ENCODE data around the gene CEACAM16. TPM values are rescaled to one million over a fixed set of nuclear protein-coding genes. Genes with fewer than 3 reads are reported as not detected.

CEACAM16 gene
- total RNA-seq, 1 experiment from 2014 or later: not detected

DNA sequence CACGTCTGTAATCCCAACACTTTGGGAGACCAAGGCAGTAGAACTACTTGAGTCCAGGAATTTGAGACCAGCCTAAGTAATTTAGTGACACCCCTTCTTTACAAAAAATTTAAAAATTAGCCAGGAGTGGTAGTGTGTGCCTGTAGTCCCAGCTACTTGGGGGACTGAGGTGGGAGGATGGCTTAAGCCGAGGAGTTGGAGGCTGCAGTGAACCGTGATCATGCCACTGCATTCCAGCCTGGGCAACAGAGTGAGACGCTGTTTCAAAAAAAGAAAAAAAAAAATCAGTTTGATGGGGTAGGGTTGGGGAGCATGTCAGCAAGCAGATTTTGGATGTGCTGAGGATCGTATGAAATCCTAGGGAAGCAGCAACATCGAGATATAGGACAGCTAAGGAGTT is 23.4 kb upstream of the CEACAM16 start:
- Histone ChIP-seq H3K79me2 (ENCODE audit: low read depth) (no peaks in the 10 kb centered on the region), H3K4me1 (replicated peaks; ENCODE audit: insufficient read depth) (peaks cover 37% of the 10 kb centered on the region), H3K27ac (no peak overlapping the region), H3K36me3 (ENCODE audit: low read depth) (no peaks in the 10 kb centered on the region), H3K27me3 (ENCODE audit: insufficient read depth, low read depth) (no peaks in the 10 kb centered on the region), H3F3A (ENCODE audit: insufficient read depth, low read depth) (peaks cover 51% of the 10 kb centered on the region), H3K9me2 (ENCODE audit: insufficient read depth) (no peaks in the 10 kb centered on the region), H3K4me3 (no peak overlapping the region), H3K4me2 (no peak overlapping the region), H3K9me3 (ENCODE audit: insufficient read depth, low read depth) (no peaks in the 10 kb centered on the region), H2AFZ (no peak overlapping the region), H4K20me1 (ENCODE audit: insufficient read depth) (no peaks in the 10 kb centered on the region)
- DNase-seq: no peak
- POLR2A ChIA-PET (ENCODE audit: unreplicated experiment): no interaction called here
- CTCF ChIA-PET: no interaction called here
- TF ChIP-seq, protein P1, sequence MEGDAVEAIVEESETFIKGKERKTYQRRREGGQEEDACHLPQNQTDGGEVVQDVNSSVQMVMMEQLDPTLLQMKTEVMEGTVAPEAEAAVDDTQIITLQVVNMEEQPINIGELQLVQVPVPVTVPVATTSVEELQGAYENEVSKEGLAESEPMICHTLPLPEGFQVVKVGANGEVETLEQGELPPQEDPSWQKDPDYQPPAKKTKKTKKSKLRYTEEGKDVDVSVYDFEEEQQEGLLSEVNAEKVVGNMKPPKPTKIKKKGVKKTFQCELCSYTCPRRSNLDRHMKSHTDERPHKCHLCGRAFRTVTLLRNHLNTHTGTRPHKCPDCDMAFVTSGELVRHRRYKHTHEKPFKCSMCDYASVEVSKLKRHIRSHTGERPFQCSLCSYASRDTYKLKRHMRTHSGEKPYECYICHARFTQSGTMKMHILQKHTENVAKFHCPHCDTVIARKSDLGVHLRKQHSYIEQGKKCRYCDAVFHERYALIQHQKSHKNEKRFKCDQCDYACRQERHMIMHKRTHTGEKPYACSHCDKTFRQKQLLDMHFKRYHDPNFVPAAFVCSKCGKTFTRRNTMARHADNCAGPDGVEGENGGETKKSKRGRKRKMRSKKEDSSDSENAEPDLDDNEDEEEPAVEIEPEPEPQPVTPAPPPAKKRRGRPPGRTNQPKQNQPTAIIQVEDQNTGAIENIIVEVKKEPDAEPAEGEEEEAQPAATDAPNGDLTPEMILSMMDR (conservative IDR thresholded peaks at IDR 0.05): no peak
- TF ChIP-seq EZH2 (IDR thresholded peaks at IDR 0.05; ENCODE audit: low read depth): no peak
- intact Hi-C loops (cut with micrococcal nuclease; ENCODE audit: unreplicated experiment): no loop called here
- BruUV-seq (replicated peaks): no TSS peak

DNA sequence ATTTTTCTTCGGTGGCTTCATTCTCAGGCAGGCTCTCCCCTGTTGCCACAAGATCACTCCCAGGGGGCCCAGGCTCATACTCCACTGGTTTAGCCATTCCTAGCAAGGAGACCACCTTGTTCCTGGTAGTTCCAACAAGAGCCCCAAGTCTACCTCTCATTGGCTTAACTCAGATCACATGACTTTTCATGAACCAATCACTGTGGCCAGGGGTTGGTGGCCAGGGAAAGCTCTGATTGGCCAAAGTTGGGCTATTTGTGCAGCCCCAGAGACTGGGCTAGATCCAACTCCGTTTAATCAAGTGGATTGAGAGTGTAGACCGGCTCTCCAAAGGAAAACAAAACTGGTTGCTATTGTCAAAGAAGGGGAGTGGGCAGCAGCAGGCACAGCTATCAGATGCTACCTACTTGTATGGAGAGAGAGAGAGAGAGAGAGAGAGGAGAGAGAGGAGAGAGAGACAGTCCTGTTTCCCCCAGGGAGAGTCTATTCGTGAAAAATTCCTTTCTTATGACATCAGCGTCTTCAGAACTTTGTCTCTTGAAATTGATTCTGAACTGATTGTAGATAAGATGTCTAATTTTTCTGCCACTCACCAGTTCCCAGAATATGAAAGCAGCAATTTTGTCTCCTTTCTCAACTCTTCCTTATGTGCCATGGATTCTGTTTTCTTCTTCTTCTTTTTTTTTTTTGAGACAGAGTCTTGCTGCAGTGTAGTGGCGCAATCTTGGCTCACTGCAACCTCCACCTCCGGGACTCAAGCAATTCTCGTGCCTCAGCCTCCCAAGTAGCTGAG is 21.7 kb upstream of the CEACAM16 start:
- BruUV-seq (replicated peaks): TSS peak; percentile 90
- POLR2A ChIA-PET (ENCODE audit: unreplicated experiment): interaction anchor here (0.5 to 0.8 kb wide), 2 partner anchors 649 to 711 kb away, joined by 5 to 6 read pairs; no protein-coding TSS in a partner anchor
- CTCF ChIA-PET: interaction anchor here (0.7 kb wide), 1 partner anchor 11 kb away, joined by 5 read pairs; no protein-coding TSS in a partner anchor

DNA sequence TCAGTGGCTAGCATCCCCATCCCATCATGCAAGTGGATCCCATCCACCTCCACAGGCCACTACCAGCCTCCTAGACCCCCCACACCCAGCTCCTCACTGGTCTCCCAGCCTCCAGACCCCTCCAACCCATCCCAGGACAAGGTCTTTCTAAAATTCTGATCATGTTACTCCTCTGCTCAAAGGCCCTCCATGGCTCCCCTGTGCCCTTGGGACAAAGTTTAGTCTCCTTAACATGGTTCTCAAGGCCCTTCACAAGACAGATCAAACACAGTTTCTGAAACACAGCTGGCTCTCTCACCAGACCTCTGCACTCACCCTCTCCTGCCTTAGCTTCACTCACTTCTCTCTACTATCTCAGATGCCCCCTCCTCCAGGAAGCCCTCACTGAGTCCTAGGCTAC is 18.4 kb upstream of the CEACAM16 start:
- H2AFZ ChIP-seq: no peak overlapping the region
- H3K9me3 ChIP-seq (ENCODE audit: insufficient read depth, low read depth): no peaks in the 10 kb centered on the region
- intact Hi-C loops (cut with micrococcal nuclease; ENCODE audit: unreplicated experiment): no loop called here
- H3K36me3 ChIP-seq (ENCODE audit: low read depth): no peaks in the 10 kb centered on the region
- no peaks in the 10 kb centered on the region for H3K9me2 ChIP-seq (ENCODE audit: insufficient read depth)
- no peaks in the 10 kb centered on the region for H4K20me1 ChIP-seq (ENCODE audit: insufficient read depth)
- peaks cover 61% of the 10 kb centered on the region for H3F3A ChIP-seq (ENCODE audit: insufficient read depth, low read depth)
- CTCF ChIA-PET: no interaction called here
- H3K79me2 ChIP-seq (ENCODE audit: low read depth): no peaks in the 10 kb centered on the region
- no peak for DNase-seq
- H3K4me2 ChIP-seq: no peak overlapping the region
- TF ChIP-seq EZH2 (IDR thresholded peaks at IDR 0.05; ENCODE audit: low read depth): no peak
- TF ChIP-seq, protein P1 (conservative IDR thresholded peaks at IDR 0.05): no peak
- no peak overlapping the region for H3K27ac ChIP-seq
- no peaks in the 10 kb centered on the region for H3K27me3 ChIP-seq (ENCODE audit: insufficient read depth, low read depth)
- no peak overlapping the region for H3K4me3 ChIP-seq
- BruUV-seq (replicated peaks): no TSS peak
- POLR2A ChIA-PET (ENCODE audit: unreplicated experiment): interaction anchor here (0.7 kb wide), 1 partner anchor 79 kb away, joined by 5 read pairs; no protein-coding TSS in a partner anchor
- H3K4me1 ChIP-seq (replicated peaks; ENCODE audit: insufficient read depth): peaks cover 39% of the 10 kb centered on the region

More for the DNA sequence above, 21.7 kb upstream of the CEACAM16 start:
- no peaks in the 10 kb centered on the region for H4K20me1 ChIP-seq (ENCODE audit: insufficient read depth)
- TF ChIP-seq EZH2 (IDR thresholded peaks at IDR 0.05; ENCODE audit: low read depth): no peak
- TF ChIP-seq, protein P1 (conservative IDR thresholded peaks at IDR 0.05): peak; percentile 57
- peak overlapping the region; percentile 73 for H3K27ac ChIP-seq
- no peak overlapping the region for H2AFZ ChIP-seq
- H3K9me3 ChIP-seq (ENCODE audit: insufficient read depth, low read depth): no peaks in the 10 kb centered on the region
- H3K27me3 ChIP-seq (ENCODE audit: insufficient read depth, low read depth): no peaks in the 10 kb centered on the region
- H3K4me2 ChIP-seq: peak overlapping the region; percentile 65
- peaks cover 43% of the 10 kb centered on the region for H3F3A ChIP-seq (ENCODE audit: insufficient read depth, low read depth)
- peak overlapping the region; percentile 19; the same call in 1 of the 2 replicates for H3K4me3 ChIP-seq
- H3K79me2 ChIP-seq (ENCODE audit: low read depth): no peaks in the 10 kb centered on the region
- H3K4me1 ChIP-seq (replicated peaks; ENCODE audit: insufficient read depth): peaks cover 25% of the 10 kb centered on the region
- no peaks in the 10 kb centered on the region for H3K9me2 ChIP-seq (ENCODE audit: insufficient read depth)
- intact Hi-C loops (cut with micrococcal nuclease; ENCODE audit: unreplicated experiment): loop anchor here (1.0 kb wide), 1 partner anchor 213 kb away; no protein-coding TSS in a partner anchor
- no peaks in the 10 kb centered on the region for H3K36me3 ChIP-seq (ENCODE audit: low read depth)
- DNase-seq: peak; percentile 56 to 90
